ENCODE measurements around the gene FOXE3. TPM values are rescaled to one million over a fixed set of nuclear protein-coding genes. Genes with fewer than 3 reads are reported as not detected.

FOXE3 gene
- total RNA-seq, 1 experiment from 2014 or later, result 0.15 TPM

DNA sequence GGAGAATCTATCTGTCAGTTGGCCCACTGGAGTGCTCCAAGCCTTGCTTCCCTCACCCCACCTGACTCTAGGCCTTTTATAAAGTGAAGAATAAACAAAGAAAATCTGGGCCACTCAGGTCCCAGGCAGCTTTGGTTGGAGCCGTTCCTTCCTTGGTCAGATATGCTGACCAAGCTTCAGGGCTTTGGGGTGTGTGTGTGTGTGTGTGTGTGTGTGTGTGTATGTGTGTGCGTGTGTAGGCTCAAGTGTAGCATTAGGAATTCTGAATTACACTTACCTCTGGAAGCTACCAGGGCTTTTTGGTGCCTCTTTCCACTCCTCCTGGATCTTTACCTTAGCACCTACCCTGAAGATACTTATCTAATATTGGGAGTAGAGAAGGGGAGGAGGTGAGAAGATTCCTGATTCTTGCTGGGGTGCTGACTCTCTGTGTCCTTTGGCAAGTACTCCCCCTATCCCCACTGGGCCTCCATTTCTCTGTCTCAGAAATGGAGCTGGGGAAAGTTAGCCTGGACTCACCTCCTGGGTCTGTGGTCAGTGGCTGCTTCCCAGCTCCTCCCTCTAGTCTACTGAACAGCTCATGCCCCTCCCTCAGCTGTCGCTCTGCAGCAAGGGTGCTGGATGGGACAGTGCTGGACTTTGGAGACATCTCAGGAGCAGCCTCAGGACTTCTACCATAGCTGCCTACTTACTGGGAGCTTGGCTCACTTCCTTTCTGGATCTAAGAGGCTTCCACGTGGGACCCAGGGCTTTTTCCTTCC lies 32.6 kb downstream of the FOXE3 start:
- Histone ChIP-seq H3K9me3 (ENCODE audit: control insufficient read depth, low read depth, low read length) (no peaks in the 10 kb centered on the region), H3K23me2 (ENCODE audit: insufficient read length, low read depth, low read length, poor library complexity, severe bottlenecking) (peaks cover 12% of the 10 kb centered on the region), H2BK20ac (ENCODE audit: low read depth, low read length, poor library complexity, severe bottlenecking) (no peak overlapping the region), H3K4ac (ENCODE audit: low read depth, low read length) (no peak overlapping the region), H4K91ac (ENCODE audit: insufficient read length, low read depth, low read length) (no peak overlapping the region), H2BK120ac (ENCODE audit: low read depth, low read length, poor library complexity, severe bottlenecking) (no peak overlapping the region), H3K56ac (ENCODE audit: insufficient read length, low read depth, low read length) (no peak overlapping the region), H3K79me2 (ENCODE audit: insufficient read depth, low read length) (no peaks in the 10 kb centered on the region), H4K5ac (ENCODE audit: insufficient read length, low read depth, low read length) (no peak overlapping the region), H2BK5ac (ENCODE audit: insufficient read length, low read length) (no peak overlapping the region), H3K27me3 (ENCODE audit: insufficient read depth, low read length) (peaks cover 77% of the 10 kb centered on the region), H3K79me1 (ENCODE audit: insufficient read depth, low read depth, low read length, poor library complexity, severe bottlenecking) (no peaks in the 10 kb centered on the region), H3K4me1 (ENCODE audit: insufficient read depth, low read length) (peaks cover 6% of the 10 kb centered on the region; the same call in 1 of the 2 replicates), H3K4me2 (ENCODE audit: insufficient read depth, insufficient read length, low read length) (no peak overlapping the region), H2AFZ (ENCODE audit: low read length) (no peak overlapping the region), H2BK12ac (ENCODE audit: insufficient read length, low read depth, low read length) (no peak overlapping the region), H2AK5ac (ENCODE audit: insufficient read length, low read length) (no peak overlapping the region), H4K8ac (replicated peaks; ENCODE audit: insufficient read length, low read depth, low read length) (no peak overlapping the region), H3K9ac (ENCODE audit: extremely low read depth, insufficient read length, low read length) (no peak overlapping the region), H2BK15ac (ENCODE audit: low read depth, low read length) (no peak overlapping the region), H3K14ac (ENCODE audit: insufficient read depth, low read length) (no peak overlapping the region), H3K27ac (ENCODE audit: insufficient read length, low read depth, low read length) (no peak overlapping the region), H4K20me1 (ENCODE audit: control insufficient read depth, insufficient read depth, insufficient read length) (no peaks in the 10 kb centered on the region), H3T11ph (ENCODE audit: low read length) (no peak overlapping the region), H3K23ac (ENCODE audit: insufficient read length, low read depth, low read length) (no peak overlapping the region), H3K18ac (ENCODE audit: insufficient read length, low read depth, low read length) (no peak overlapping the region)
- peaks cover 1% of the 10 kb centered on the region; the same call in 1 of the 2 replicates for H3K27me3 Mint-ChIP-seq (ENCODE audit: low read depth)
- no peak overlapping the region; a peak in 1 of 5 replicates for H3K4me3 Mint-ChIP-seq
- no peak overlapping the region for H3K27ac Mint-ChIP-seq
- peaks cover 0 to 10% of the 10 kb centered on the region in 2 experiments; a peak in 2 of 5 replicates for H3K9me3 Mint-ChIP-seq
- no CpG with 5 or more reads among the region's 4 CpGs for WGBS (ENCODE audit: extremely low coverage, insufficient read length, low lambda C conversion rate)
- H3K4me1 Mint-ChIP-seq, result peaks cover 40 to 60% of the 10 kb centered on the region in 2 experiments
- TF ChIP-seq, protein P1, sequence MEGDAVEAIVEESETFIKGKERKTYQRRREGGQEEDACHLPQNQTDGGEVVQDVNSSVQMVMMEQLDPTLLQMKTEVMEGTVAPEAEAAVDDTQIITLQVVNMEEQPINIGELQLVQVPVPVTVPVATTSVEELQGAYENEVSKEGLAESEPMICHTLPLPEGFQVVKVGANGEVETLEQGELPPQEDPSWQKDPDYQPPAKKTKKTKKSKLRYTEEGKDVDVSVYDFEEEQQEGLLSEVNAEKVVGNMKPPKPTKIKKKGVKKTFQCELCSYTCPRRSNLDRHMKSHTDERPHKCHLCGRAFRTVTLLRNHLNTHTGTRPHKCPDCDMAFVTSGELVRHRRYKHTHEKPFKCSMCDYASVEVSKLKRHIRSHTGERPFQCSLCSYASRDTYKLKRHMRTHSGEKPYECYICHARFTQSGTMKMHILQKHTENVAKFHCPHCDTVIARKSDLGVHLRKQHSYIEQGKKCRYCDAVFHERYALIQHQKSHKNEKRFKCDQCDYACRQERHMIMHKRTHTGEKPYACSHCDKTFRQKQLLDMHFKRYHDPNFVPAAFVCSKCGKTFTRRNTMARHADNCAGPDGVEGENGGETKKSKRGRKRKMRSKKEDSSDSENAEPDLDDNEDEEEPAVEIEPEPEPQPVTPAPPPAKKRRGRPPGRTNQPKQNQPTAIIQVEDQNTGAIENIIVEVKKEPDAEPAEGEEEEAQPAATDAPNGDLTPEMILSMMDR (conservative IDR thresholded peaks at IDR 0.05), result no peak
- DNase-seq, result no peak
- H3K36me3 Mint-ChIP-seq (ENCODE audit: insufficient read depth in 1 of 3, low read depth in 3 of 3), result no peaks in the 10 kb centered on the region; a peak in 2 of 7 replicates
